Measurements from ENCODE around the gene FGF18. TPM values are rescaled to one million over a fixed set of nuclear protein-coding genes. Genes with fewer than 3 reads are reported as not detected.
"Not testable (repeated sequence)": the region's sequence is repeated elsewhere in the genome, so short reads cannot be mapped to it uniquely, and the experiment has no call there.

FGF18 gene
- total and polyA plus RNA-seq, 11 donors, result 3.4 to 63.0 (median 16.4) TPM

DNA sequence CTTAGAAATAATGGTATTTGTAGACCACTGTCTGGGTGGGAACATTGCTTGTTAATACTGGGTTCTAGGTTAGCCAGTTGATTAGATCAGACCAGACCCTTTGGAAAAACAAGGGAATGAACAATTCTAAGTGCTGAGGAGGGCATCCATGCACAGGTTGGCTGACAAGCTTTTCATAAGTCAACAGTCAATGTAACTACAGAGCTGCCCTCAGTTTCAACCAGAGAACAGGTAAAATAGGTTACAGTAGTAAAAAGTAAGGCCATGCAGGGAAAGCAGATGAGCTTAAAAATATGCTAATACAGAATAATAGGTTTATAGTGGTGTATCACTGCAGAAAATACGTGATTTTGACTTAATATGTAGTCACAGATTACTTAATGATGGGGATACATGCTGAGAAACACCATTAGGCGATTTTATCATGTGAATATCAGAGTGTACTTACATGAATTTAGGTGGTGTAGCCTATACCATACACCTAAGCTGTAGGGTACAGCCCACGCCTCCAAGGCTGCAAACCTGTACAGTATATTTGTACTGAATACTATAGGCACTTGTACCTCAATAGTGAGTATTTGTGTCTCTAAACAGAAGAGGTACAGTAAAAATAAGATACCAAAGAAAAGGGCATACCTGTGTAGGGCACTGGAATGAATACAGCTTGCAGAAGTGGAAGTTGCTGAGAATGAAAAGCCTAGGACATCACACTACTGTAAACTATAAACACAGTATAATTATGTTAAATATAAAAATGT is 6.1 kb upstream of the FGF18 start:
- H3K9me3 ChIP-seq, result no peaks in the 10 kb centered on the region
- H3K27ac ChIP-seq, result no peak overlapping the region
- TF ChIP-seq POLR2A (IDR thresholded peaks at IDR 0.05), result no peak
- TF ChIP-seq, protein P1, sequence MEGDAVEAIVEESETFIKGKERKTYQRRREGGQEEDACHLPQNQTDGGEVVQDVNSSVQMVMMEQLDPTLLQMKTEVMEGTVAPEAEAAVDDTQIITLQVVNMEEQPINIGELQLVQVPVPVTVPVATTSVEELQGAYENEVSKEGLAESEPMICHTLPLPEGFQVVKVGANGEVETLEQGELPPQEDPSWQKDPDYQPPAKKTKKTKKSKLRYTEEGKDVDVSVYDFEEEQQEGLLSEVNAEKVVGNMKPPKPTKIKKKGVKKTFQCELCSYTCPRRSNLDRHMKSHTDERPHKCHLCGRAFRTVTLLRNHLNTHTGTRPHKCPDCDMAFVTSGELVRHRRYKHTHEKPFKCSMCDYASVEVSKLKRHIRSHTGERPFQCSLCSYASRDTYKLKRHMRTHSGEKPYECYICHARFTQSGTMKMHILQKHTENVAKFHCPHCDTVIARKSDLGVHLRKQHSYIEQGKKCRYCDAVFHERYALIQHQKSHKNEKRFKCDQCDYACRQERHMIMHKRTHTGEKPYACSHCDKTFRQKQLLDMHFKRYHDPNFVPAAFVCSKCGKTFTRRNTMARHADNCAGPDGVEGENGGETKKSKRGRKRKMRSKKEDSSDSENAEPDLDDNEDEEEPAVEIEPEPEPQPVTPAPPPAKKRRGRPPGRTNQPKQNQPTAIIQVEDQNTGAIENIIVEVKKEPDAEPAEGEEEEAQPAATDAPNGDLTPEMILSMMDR (IDR thresholded peaks at IDR 0.05), result no peak
- no peaks in the 10 kb centered on the region for H3K27me3 ChIP-seq
- intact Hi-C loops (cut with DNase I), result loop anchor here in 7 of 10 donors (10.0 kb wide), 5 partner anchors 221 to 641 kb away; no protein-coding TSS in a partner anchor
- peaks cover 0 to 28% (median 11%) of the 10 kb centered on the region in 12 donors for H3K4me1 ChIP-seq
- DNase-seq (no peak), ATAC-seq (no peak)
- no peak overlapping the region for H3K4me3 ChIP-seq
- 91 to 96% (median 93%) methylated on average over 3 of the region's 3 CpGs for WGBS, 4 donors
- peaks cover 0 to 61% (median 54%) of the 10 kb centered on the region in 9 donors for H3K36me3 ChIP-seq

DNA sequence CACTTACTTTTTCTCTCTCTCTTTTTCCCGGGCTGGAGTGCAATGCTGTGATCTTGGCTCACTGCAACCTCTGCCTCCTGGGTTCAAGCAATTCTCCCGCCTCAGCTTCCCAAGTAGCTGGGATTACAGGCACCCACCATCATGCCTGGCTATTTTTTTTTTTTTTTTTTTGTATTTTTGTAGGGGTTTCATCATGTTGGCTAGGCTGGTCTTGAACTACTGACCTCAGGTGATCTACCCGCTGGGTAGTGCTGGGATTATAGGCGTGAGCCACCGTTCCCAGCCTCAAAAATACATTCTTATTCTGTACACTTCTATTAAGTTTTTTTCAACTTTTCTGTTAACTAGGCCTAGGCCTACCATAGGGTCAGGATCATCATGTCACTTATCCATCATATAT is 5.5 kb upstream of the FGF18 start:
- H3K9me3 ChIP-seq, ATAC-seq, H3K27me3 ChIP-seq, H3K4me3 ChIP-seq, H3K27ac ChIP-seq, DNase-seq: not testable (repeated sequence)
- Histone ChIP-seq H3K4me1 (peaks cover 0 to 27% (median 12%) of the 10 kb centered on the region in 12 donors), H3K36me3 (peaks cover 0 to 55% (median 48%) of the 10 kb centered on the region in 9 donors)
- intact Hi-C loops (cut with DNase I), result loop anchor here in 7 of 10 donors (10.0 kb wide), 5 partner anchors 221 to 641 kb away; no protein-coding TSS in a partner anchor
- WGBS, 4 donors, result 91 to 95% (median 92%) methylated on average over 5 of the region's 5 CpGs

DNA sequence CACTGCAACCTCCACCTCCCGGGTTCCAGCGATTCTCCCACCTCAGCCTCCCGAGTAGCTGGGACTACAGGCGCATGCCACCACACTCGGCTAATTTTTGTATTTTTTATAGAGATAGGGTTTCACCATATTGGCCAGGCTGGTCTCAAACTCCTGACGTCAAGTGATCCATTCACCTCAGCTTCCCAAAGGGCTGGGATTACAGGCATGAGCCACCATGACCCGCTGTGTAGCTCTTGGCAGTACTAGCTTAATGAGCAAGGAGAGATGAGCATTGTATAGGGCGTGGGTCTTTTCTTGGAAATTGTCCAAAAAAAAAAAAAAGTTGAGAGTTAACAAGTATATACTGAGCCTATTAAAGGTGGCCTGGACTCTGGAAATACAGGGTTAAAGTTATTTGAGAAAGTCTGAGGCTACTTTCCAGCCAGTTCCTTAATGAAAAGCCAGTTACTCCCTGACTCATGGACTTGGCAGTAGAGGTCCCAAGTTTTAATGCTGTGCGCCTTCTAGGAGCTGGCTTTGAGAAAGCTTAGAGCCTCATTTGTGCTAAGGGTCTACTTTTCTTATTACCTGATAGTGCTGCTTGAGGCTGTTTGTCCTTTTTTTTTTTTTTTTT is 4.2 kb upstream of the FGF18 start:
- no peak for TF ChIP-seq POLR2A (IDR thresholded peaks at IDR 0.05)
- TF ChIP-seq, protein P1 (IDR thresholded peaks at IDR 0.05), result no peak
- Histone ChIP-seq H3K9me3 (no peaks in the 10 kb centered on the region), H3K4me1 (peaks cover 0 to 24% (median 13%) of the 10 kb centered on the region in 12 donors), H3K36me3 (peaks cover 0 to 42% (median 36%) of the 10 kb centered on the region in 9 donors), H3K27me3 (peaks cover 0 to 16% (median 0%) of the 10 kb centered on the region in 9 donors), H3K4me3 (no peak overlapping the region), H3K27ac (no peak overlapping the region)
- WGBS, 4 donors, result 86 to 92% (median 89%) methylated on average over 9 of the region's 9 CpGs
- no peak for ATAC-seq
- intact Hi-C loops (cut with DNase I), result loop anchor here in 9 of 10 donors (5.0 to 10.0 kb wide), 9 partner anchors 67 to 640 kb away; no protein-coding TSS in a partner anchor
- DNase-seq, result no peak

DNA sequence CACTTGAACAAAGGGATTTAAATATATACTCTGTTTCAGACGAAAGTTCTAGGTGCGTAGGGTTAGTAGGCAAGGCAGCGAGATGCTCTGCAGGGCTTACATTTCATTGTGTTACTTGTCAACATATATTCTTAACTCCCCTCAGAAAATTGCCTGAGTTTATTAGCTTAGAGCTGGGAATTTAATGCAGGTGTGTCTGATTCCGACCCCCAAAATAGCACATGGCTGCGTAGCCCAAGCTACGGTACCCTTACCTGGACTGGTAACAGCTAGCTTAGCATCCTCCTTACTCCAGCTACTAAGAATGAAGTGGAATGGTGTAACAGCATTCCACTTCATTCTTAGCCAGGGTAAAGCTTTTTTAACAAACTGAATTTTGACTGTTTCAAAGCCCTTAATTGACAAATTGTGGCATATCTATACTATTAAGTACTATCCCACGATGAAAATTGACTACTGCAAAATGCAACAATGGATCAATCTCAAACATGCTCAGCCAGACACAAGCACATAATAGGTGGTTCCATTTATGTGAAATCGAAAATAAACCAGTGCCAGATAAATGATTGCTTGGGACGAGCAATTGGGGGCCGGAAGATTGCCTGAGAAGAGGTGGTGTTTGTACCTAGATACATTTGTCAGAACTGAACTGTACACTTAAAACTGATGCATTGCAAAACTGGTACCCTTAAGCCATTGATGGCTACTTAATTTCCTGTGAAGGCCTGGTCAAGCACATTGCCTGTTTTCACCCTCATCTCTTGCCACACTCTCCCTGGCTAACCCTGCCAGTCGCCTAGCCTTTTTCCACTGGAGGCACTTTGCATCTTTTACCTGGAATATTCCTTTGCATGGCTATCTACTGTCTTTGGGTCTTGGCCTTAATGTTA is 3.0 kb upstream of the FGF18 start:
- DNase-seq (no peak), ATAC-seq (no peak)
- peaks cover 0 to 27% (median 0%) of the 10 kb centered on the region in 9 donors for H3K27me3 ChIP-seq
- WGBS, 4 donors, result 91 to 93% (median 91%) methylated on average over 11 of the region's 11 CpGs
- no peaks in the 10 kb centered on the region for H3K9me3 ChIP-seq
- intact Hi-C loops (cut with DNase I), result loop anchor here in 9 of 10 donors (5.0 to 10.0 kb wide), 9 partner anchors 66 to 638 kb away; no protein-coding TSS in a partner anchor
- H3K4me3 ChIP-seq, result no peak overlapping the region
- TF ChIP-seq POLR2A (IDR thresholded peaks at IDR 0.05), result no peak
- TF ChIP-seq, protein P1 (IDR thresholded peaks at IDR 0.05), result no peak
- H3K36me3 ChIP-seq, result peaks cover 0 to 32% (median 24%) of the 10 kb centered on the region in 9 donors
- H3K4me1 ChIP-seq, result peaks cover 4 to 34% (median 23%) of the 10 kb centered on the region in 12 donors
- no peak overlapping the region for H3K27ac ChIP-seq

Measured in heart left ventricle (tissue), 16 donors.